ENCODE measurements around the gene FBXL19. TPM values are rescaled to one million over a fixed set of nuclear protein-coding genes. Genes with fewer than 3 reads are reported as not detected.

FBXL19 gene
- total RNA-seq, 1 experiment from 2014 or later, result 70.8 TPM

DNA sequence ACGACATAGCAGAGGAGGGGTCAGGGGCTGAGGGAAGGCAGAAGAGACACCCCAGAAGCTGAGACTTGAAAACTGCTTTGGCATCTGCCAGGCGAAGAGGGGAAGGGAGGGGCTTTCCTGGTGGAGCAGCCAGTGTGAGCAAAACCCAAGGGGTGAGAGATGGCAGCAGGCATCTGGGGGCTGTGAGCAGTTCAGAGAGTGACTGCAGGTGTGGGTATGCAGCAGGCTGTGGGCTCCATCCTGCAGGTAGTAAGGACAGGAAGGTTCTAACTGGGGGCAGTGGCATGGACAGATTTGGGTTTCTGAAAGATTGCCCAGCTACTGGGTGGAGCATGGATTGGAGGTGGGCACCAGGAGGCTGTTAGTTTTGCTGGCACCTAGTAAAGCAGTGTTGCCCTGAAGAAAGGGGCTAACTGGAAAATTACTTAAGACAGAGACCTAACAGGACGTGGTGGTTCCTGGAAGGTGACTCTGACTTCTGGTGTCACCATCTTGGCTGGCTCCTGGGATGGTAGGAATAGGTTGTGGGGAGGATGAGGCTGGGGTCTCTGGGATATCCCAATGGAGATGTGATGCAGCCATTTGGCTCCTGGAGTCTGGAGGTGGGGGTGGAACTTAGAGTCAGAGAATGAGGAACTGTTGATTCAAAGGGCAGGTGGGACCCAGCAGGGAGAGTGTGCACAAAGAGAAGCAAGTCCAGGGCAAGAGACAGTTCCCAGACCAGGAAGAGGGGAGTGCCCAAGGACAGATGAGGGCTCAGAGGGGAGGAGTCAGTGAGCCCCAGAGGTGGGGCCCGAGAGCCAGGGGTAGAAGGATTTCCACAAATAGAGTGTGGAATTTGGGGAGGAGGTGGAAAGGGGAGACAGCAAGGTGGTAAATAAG, 40.7 kb upstream of the FBXL19 start:
- TF ChIP-seq, protein P1, sequence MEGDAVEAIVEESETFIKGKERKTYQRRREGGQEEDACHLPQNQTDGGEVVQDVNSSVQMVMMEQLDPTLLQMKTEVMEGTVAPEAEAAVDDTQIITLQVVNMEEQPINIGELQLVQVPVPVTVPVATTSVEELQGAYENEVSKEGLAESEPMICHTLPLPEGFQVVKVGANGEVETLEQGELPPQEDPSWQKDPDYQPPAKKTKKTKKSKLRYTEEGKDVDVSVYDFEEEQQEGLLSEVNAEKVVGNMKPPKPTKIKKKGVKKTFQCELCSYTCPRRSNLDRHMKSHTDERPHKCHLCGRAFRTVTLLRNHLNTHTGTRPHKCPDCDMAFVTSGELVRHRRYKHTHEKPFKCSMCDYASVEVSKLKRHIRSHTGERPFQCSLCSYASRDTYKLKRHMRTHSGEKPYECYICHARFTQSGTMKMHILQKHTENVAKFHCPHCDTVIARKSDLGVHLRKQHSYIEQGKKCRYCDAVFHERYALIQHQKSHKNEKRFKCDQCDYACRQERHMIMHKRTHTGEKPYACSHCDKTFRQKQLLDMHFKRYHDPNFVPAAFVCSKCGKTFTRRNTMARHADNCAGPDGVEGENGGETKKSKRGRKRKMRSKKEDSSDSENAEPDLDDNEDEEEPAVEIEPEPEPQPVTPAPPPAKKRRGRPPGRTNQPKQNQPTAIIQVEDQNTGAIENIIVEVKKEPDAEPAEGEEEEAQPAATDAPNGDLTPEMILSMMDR (conservative IDR thresholded peaks at IDR 0.05), result no peak
- TF ChIP-seq EZH2 (IDR thresholded peaks at IDR 0.05; ENCODE audit: low read depth), result no peak
- intact Hi-C loops (cut with micrococcal nuclease; ENCODE audit: unreplicated experiment), result no loop called here
- no peak for DNase-seq
- Histone ChIP-seq H2AFZ (no peak overlapping the region), H3K9me2 (ENCODE audit: insufficient read depth) (no peaks in the 10 kb centered on the region), H3F3A (ENCODE audit: insufficient read depth, low read depth) (peaks cover 35% of the 10 kb centered on the region; the same call in 1 of the 2 replicates), H3K9me3 (ENCODE audit: insufficient read depth, low read depth) (no peaks in the 10 kb centered on the region), H3K4me3 (no peak overlapping the region), H3K4me1 (replicated peaks; ENCODE audit: insufficient read depth) (no peaks in the 10 kb centered on the region), H3K36me3 (ENCODE audit: low read depth) (0 out of 2 replicates have a peak, but pooled peaks cover 7% of the 10 kb centered on the region), H3K79me2 (ENCODE audit: low read depth) (no peaks in the 10 kb centered on the region), H3K4me2 (no peak overlapping the region), H4K20me1 (ENCODE audit: insufficient read depth) (no peaks in the 10 kb centered on the region), H3K27ac (no peak overlapping the region), H3K27me3 (ENCODE audit: insufficient read depth, low read depth) (no peaks in the 10 kb centered on the region)
- POLR2A ChIA-PET (ENCODE audit: unreplicated experiment), result interaction anchor here (0.7 kb wide), 1 partner anchor 380 kb away, joined by 5 read pairs; no protein-coding TSS in a partner anchor
- CTCF ChIA-PET, result no interaction called here
- BruUV-seq (replicated peaks), result no TSS peak

DNA sequence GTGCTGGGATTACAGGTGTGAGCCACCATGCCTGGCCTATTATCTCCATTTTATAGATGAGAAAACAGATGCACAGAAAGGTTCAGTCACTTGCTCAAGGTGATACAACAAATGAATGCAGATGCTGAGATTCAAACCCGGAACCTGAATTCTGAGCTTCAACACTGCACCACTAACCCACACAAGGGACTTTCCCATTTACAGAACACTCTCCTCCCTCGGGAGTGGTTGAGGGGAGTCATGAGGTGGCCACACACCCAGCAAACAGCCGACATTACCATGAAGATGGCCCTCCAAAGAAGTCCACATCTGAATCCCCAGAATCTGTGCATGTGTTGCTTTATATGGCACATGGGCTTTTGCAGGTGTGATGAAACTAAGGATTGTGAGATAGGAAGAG, 38.6 kb upstream of the FBXL19 start:
- H3K9me3 ChIP-seq (ENCODE audit: insufficient read depth, low read depth), result no peaks in the 10 kb centered on the region
- no peak overlapping the region for H2AFZ ChIP-seq
- no peaks in the 10 kb centered on the region for H3K27me3 ChIP-seq (ENCODE audit: insufficient read depth, low read depth)
- no peaks in the 10 kb centered on the region for H3K9me2 ChIP-seq (ENCODE audit: insufficient read depth)
- TF ChIP-seq, protein P1 (conservative IDR thresholded peaks at IDR 0.05), result no peak
- no peak for TF ChIP-seq EZH2 (IDR thresholded peaks at IDR 0.05; ENCODE audit: low read depth)
- H4K20me1 ChIP-seq (ENCODE audit: insufficient read depth), result no peaks in the 10 kb centered on the region
- H3K4me3 ChIP-seq, result no peak overlapping the region
- intact Hi-C loops (cut with micrococcal nuclease; ENCODE audit: unreplicated experiment), result no loop called here
- H3K36me3 ChIP-seq (ENCODE audit: low read depth), result 0 out of 2 replicates have a peak, but pooled peaks cover 7% of the 10 kb centered on the region
- no peak for DNase-seq
- no peak overlapping the region for H3K4me2 ChIP-seq
- no peaks in the 10 kb centered on the region for H3K4me1 ChIP-seq (replicated peaks; ENCODE audit: insufficient read depth)
- no peak overlapping the region for H3K27ac ChIP-seq
- no TSS peak for BruUV-seq (replicated peaks)
- H3K79me2 ChIP-seq (ENCODE audit: low read depth), result no peaks in the 10 kb centered on the region
- POLR2A ChIA-PET (ENCODE audit: unreplicated experiment), result no interaction called here
- peaks cover 26% of the 10 kb centered on the region; the same call in 1 of the 2 replicates for H3F3A ChIP-seq (ENCODE audit: insufficient read depth, low read depth)
- CTCF ChIA-PET, result interaction anchor here (0.6 kb wide), 1 partner anchor 240 kb away, joined by 7 read pairs; no protein-coding TSS in a partner anchor

DNA sequence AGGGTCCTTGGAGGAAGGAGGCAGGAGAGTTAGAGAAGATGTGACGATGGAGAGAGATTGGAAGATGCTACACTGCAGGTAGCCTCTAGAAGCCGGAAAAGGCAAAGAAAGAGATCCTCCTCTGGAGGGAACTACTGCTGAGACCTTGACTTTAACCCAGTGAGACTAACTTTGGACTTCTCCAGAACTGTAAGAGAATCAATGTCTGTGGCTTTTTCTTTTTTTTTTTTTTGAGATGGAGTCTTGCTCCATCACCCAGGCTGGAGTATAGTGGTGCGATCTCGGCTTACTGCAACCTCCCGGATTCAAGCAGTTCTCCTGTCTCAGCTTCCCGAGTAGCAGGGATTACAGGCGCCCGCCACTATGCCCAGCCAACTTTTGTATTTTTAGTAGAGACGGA, 38.2 kb upstream of the FBXL19 start:
- 0 out of 2 replicates have a peak, but pooled peaks cover 7% of the 10 kb centered on the region for H3K36me3 ChIP-seq (ENCODE audit: low read depth)
- no peak overlapping the region for H3K27ac ChIP-seq
- H3K4me2 ChIP-seq, result no peak overlapping the region
- H3K27me3 ChIP-seq (ENCODE audit: insufficient read depth, low read depth), result no peaks in the 10 kb centered on the region
- no peak overlapping the region for H3K4me3 ChIP-seq
- no peaks in the 10 kb centered on the region for H3K4me1 ChIP-seq (replicated peaks; ENCODE audit: insufficient read depth)
- no peaks in the 10 kb centered on the region for H3K9me3 ChIP-seq (ENCODE audit: insufficient read depth, low read depth)
- POLR2A ChIA-PET (ENCODE audit: unreplicated experiment), result no interaction called here
- H3K9me2 ChIP-seq (ENCODE audit: insufficient read depth), result no peaks in the 10 kb centered on the region
- no peak for DNase-seq
- TF ChIP-seq, protein P1 (conservative IDR thresholded peaks at IDR 0.05), result no peak
- TF ChIP-seq EZH2 (IDR thresholded peaks at IDR 0.05; ENCODE audit: low read depth), result no peak
- H4K20me1 ChIP-seq (ENCODE audit: insufficient read depth), result no peaks in the 10 kb centered on the region
- no TSS peak for BruUV-seq (replicated peaks)
- no peak overlapping the region for H2AFZ ChIP-seq
- peaks cover 26% of the 10 kb centered on the region; the same call in 1 of the 2 replicates for H3F3A ChIP-seq (ENCODE audit: insufficient read depth, low read depth)
- intact Hi-C loops (cut with micrococcal nuclease; ENCODE audit: unreplicated experiment), result no loop called here
- CTCF ChIA-PET, result no interaction called here
- H3K79me2 ChIP-seq (ENCODE audit: low read depth), result no peaks in the 10 kb centered on the region
